ENCODE results near the gene FYN.
"Not testable (repeated sequence)": the region's sequence is repeated elsewhere in the genome, so short reads cannot be mapped to it uniquely, and the experiment has no call there.

FYN gene

DNA sequence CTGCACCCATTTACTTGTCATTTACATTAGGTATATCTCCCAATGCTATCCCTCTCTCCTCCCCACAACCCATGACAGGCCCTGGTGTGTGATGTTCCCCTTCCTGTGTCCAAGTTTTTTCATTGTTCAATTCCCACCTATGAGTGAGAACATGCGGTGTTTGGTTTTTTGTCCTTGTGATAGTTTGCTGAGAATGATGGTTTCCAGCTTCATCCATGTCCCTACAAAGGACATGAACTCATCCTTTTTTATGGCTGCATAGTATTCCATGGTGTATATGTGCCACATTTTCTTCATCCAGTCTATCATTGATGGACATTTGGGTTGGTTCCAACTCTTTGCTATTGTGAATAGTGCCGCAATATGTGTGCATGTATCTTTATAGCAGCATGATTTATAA, 87.1 kb downstream of the FYN start:
- DNase-seq, result not testable (repeated sequence)

GRCh38 chr6:111784433-111784832, 88.8 kb downstream of the FYN start:
- no peak for DNase-seq

DNA sequence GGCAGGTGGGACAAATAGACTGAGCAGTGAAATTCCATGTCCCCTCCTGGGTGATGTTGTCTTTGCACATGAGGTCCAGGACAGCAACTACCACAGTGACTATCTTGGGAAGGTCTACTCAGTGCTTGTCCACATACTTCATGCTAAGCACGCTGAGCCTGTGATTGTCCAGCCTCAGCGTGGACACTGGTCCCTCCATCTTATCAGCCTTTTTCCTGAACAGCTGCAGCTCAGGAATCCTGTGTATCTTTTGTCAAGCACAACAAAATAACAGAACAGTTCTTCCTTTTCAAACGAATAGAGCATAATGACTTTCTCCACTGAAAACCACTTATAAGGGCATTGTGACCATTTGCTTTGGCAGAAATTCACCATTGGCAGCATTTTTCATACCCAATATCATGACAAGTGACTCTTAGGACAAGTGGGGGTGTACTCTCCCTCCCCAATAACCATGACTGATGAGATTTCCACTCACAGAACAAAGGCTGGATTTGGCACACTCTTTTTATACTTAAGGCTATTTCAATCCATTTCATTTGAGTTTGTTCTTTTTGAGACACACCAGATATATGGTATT, 90.3 kb downstream of the FYN start:
- no peak for DNase-seq

DNA sequence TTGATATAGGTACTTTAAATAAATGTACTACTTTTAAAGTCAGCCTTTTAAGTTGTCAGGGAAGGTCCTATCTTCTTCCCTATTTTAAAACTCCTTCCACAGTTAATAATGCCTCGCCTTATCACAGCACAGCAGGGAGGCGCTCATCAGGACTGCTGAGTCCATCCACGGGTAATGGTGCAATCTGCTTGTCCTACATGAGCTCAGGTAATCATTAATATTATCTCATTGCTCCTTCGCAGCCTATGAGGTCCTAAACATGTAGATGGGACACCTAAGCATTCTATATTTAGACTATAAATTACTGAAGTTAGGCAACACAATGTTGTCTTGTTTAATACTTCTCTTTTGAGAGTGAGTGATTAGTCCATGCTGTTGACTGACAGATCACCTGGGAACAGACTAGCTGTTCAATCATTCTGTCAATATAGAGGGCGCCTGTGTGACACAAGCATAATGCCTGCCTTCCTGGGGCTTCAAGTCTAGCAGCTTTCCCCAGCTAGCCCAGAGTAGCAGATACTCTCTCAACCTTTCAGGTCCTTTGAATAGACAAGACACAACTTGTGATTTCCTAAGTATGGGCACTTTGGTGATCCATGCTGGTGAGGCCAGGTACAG, 91.0 kb downstream of the FYN start:
- DNase-seq, result no peak

DNA sequence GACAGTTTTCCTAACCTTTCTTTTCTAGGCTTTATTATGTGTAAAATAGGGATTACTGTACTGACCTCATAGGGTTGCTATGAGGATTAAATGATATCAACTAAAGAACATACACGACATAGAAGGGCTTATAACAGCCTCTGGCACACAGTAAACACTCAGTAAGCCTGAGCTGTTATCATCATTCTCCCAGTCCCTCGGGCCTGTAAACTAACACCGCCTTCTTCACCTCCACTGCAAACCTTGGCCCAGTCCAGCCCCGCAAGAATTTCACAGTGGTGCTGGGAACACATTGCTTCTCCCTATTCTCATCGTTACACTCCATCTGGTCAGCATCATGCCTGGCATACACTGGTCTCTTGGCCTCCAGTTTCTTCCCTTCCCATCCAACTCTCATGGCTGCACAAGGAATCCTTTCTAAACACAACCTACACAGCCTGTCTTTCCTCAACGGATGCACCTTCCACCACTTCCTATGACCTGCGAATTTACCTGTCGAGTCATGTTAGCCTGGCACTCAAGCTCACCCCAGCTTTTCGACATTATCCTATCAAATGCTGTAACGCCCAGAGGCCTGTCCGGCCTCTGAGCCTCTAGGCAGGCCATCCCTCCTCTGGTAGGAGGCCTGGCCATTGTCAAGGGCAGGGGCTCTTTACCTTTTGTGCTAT, 92.1 kb downstream of the FYN start:
- DNase-seq, result no peak

DNA sequence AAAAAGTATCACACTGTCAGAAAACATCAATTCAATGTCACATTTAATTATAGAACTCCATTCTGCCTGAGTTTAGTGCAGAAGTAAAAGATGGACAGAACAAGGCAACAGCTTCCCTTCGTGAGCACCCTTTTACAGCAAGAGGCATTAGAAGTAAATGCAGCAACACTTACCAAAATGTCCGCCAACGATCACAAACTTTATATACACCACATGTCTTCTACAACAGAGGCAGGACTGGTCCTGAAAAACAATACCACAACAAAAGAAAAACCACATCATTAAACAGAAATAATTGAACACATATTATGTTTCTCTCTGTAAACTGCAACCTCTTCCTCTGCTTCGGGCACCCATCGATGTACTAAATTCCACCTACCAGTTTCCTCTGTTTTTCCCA, 92.9 kb downstream of the FYN start:
- DNase-seq, result no peak

DNA sequence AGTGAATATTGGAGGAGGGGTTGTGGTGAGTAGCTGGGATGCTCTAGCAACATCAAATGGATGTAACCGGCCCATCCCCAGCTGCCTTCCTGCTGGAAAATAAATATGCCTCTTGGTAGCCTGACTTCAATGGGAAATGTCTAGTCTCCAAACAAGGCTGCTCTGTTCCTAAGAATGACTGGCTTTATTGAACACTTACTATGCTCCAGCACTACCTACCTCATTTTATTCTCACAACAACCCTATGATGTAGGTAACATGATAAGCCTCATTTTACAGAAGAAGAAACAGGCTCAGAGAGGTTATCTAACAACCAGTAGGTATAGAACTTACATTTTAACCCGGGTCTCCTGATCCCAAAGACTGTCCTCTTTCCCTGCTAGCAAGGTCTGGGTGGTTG, 93.6 kb downstream of the FYN start:
- DNase-seq, result no peak

- no peak for DNase-seq
These were observed 94.2 kb downstream of the FYN start for GRCh38 chr6:111779031-111779430.

- no peak for DNase-seq
These were observed 95.9 kb downstream of the FYN start for GRCh38 chr6:111777357-111777756.

DNA sequence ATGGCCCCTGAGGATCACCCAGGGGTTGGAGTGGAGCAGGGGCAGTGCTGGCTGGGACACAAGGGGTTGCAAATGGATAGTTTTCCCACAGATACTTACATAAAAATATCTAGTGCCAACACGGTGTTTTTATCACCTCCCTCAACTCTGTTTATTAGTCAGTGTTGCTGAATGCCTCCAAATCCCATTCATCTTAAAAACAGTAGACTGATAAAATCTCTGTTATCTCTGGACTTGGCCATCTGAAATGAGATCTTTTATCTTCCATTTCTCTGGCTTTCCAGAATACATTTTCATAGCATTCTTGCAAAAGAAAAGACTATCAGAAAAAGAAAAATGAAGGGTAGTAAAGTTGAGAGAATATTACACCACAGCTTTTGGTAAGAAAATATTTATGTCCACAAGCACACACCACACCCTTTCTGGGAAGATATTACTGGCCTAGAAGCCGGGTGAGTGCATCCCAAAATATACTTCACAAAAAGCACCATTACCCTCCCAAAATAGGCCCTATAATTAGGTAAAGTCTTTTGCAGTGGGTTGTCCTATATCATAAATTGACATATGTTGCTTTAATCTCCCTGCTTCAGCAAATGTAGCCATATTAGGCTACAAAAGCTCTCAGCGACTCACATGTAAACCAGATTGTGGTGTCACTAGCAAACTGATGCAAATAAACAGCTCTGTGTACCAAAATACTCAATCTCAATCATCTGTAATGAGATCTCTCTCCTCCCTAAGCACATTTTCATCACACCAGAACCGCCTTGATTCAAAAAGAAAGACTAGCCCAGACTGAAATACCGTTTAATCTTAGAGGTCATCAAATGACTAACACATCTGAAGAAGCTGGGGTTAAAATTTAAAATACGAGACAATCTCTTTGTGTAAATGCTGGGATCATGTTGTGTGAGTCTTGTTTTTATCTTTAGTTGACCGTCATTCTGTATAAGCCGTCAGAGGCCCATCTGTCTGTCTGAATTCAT, 96.7 kb downstream of the FYN start:
- DNase-seq, result no peak

DNA sequence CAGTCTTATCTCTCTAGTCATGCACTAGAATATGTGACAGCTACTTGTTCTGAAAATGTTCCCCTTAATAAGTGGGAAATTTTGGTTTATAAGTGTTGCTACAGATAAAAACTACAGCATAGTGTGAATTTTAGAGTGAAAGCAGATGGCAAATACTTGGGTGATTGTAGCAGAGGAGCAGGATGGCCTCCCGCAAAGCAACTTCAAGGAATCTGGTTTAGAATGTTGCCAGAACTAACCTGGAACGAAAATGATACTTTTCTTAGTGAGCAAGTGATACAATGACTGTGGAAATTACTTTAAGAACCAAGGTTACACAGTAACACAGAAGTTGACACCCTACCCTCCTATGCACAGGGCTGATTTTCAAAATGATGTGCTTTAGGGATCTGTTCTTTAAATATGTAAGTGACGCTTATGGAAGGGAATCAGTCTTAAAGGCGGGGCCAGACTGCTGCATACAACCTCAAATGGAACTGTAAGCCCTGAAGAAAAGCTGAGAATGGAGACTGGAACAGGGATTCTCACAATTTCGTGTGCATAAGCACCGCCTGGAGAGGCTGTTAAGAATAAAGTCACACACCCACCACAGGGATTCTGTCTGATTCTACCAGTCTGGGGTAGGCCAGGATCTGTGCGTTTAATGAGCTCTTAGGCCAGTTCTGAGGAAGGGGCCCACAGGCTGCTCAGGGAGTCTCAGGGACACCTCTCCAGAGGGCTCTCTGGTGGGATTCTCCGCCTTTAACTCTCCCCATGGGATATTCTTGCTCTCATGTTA, 97.9 kb downstream of the FYN start:
- DNase-seq, result no peak

DNA sequence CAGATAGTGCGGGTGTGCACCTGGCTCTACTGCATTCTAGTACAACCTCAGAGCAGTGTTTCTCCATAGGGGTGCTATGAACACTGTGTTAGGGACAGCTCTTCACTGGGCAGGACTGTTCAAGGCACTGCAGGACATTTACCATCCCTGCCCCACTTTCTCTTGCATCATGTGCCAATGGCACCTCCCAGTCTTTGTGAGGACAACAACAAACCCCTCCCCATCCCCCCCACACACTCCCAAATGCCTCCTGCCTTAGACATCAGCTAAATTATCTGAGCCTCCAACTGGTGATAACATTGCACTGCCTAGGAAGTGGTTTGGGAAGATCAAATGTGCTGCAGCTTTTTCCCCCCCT, 98.9 kb downstream of the FYN start:
- DNase-seq, result no peak

DNA sequence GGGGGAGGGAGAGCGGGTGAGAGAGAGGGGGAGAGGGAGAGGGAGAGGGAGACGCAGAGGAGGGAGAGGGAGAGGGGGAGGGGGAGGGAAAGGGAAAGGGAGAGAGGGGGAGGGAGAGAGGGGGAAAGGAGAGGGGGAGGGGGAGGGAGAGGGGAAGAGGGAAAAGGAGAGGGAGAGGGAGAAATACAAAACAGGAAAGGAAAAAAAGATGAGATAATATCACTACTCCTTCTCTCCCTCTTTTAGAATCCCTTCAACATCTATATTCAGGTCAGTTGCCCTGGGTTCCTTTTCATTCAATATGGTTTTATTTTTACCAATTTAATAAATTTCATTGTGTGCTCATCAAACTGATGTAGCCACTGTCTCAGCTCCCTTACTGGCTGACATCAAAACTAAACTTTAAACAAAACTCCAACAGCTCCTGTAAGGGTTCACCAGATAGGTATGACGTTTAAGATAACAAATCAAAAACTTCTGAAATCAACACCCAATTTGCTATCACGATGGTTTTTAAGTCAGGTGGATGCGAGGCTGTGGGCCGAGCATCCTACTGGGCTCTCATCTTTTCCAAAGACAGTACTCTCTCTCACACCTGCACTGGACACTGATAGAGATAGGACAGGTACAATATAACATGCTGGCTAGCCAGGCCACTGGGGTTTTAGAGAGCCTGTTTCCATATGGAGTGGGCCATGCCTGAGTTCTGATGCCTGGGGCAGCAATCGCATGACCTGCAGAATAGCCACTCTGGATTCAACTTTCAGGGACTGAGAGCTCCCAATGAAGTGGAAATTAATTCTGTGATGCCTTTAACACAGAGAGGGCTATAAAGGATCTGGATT, 99.5 kb downstream of the FYN start:
- DNase-seq, result no peak

- DNase-seq, result no peak
These were observed 100.9 kb downstream of the FYN start for GRCh38 chr6:111772381-111772780.

GRCh38 chr6:111771629-111772028, 101.6 kb downstream of the FYN start:
- no peak for DNase-seq

DNA sequence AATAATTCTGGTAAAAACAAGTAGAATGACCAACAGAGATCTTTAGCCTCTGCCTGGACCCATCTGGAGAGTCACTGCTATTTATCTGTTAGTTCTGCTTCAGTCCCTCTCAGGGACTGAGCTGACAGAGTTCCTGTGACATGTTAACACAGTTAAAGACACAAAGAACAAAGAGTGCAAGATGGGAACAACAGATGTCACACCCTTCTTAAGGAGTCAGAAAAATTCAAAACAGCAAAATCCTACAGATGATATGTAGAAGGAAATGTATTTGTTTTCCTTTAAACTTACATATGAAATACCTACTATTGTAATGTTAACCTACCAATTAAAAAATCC, 102.2 kb downstream of the FYN start:
- no peak for DNase-seq

DNA sequence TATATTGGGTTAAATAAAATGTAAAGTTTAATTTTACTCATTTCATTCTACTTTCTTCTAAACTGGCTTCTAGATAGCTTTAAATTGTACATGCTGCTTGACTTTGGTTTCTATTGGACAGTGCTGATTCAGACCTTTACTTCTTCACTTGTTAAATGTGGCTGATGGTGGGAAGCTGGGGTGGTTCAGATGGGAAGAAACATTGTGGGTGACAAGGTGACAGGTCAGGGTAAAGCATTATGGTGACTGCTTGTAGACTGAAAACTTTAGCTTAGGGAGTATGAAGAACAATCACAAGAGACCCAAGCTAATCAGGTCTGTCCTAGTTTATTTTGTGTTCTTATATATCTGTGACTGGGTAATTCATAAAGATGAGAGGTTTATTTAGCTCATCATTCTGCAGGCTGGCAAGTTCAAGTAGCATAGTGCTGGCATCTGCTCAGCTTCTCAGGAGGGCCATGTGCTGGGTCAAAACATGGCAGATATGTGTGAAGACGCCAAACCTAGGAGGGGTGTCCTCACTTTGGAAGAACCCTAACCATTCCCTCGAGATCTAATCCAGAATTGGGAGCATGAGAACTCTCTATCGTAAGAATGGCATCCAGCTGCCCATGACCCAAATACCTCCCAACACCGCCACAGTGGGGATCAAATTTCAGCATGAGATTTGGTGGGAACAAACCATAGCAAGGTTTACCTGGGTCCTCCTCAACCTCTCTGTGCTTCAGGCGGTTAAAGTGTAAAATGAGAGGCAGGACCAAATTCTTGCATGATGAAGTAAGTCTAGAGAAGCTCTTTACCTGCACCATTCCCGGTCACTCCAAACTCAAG, 102.8 kb downstream of the FYN start:
- DNase-seq, result no peak

DNA sequence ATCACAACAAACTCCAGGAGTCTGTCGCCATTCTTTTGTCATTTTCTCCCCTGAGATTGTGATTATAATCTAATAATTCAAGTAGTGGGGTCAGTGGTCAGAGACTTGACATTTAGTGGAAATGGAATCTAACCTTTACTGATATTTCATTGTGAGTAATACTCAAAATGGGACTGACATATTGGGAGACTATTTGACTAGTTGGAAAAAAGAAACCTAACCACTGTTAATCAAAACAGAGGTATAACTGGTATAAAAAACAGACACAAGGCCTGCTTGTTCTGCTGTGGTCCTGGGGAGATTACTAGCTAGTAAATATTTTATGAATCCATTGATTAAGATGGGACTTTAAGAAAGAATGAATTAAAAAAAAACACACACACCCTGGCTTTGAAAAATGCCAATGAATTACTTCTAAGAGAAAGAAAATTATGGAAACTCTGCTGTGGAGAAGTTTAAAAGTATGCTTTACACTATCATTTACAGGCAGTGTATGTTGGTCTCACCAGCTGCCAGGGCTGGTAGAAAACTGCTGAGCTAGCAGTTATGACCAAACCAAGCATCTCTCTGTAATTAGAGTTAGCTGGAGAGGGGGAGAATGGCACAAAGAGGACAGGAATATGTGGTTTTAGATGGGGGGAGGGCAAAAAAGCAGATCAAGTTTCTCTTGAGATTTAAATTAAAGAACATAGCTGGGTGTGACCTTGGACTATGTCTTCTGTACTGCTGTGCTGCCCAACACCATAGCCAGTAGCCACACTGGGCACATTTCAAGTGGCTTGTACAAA, 103.7 kb downstream of the FYN start:
- no peak for DNase-seq

GRCh38 chr6:111768431-111768770, 104.9 kb downstream of the FYN start:
- no peak for DNase-seq

GRCh38 chr6:111767752-111768430, 105.4 kb downstream of the FYN start:
- DNase-seq, result no peak
